NCI-H2196 treated with DMSO at 0.1 percent for 48 hours (cell line): ENCODE data around the gene SUGT1.

Source experiments
- DNase-seq: peaks from one replicate; lab custom pipeline; 2025; ENCODE audit not compliant: unreplicated experiment; lab: John Stamatoyannopoulos, UW

The SUGT1 gene

DNA sequence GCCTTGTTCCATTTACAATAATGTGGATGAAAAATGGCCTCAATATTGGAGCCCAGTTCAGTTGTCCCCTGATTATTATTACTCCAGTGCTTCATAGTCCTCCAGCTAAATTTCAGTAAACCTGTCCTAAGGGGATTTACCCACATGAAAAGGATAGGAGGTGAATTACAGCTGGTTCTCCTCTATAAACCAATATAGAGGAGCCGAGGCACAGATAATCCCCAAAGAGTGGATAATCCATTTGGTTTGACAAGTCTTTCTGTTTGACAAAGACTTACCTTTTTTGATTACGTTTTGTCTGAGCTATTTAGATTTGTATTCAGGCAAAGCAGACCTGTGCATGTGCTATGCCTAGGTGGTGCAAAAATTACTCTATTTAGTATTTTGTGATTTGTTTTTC, 84.3 kb downstream of the SUGT1 start:
- no peak for DNase-seq

DNA sequence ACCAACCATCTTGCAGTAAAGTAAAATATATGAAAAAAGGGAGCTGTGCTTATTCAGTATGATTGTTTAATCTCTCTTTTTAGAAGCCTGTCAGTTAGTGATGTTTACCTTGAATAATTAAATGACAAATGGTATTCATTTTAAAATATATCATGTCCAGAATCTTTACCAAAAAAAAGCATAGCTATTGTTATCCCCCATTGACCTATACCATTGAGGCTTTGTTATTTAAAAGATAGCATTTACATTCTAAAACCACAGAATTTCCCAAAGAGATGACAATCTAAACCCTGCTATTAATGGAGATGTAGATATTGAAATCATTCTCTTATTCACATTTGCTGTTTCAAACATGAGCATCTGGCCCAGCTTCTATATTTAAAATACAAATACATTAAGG, 84.8 kb downstream of the SUGT1 start:
- no peak for DNase-seq

DNA sequence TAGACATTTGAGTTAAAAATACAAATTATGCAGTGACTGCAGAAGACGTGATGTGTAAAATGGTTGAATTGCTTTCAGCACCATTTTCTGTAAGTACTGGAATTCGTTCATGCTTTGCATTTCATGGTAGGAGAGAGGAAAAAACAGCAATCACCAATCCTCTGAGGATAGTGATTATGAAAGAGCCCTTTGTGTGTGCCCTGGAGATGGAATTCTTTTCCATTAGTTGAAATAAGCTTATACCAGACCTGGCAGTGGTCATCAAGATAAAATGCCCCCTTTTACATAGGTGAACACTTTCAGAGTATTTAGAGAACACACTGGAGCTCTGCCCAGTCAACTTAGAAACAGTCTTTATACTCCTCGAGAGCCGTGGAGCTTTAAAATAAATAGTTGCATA, 85.3 kb downstream of the SUGT1 start:
- no peak for DNase-seq

DNA sequence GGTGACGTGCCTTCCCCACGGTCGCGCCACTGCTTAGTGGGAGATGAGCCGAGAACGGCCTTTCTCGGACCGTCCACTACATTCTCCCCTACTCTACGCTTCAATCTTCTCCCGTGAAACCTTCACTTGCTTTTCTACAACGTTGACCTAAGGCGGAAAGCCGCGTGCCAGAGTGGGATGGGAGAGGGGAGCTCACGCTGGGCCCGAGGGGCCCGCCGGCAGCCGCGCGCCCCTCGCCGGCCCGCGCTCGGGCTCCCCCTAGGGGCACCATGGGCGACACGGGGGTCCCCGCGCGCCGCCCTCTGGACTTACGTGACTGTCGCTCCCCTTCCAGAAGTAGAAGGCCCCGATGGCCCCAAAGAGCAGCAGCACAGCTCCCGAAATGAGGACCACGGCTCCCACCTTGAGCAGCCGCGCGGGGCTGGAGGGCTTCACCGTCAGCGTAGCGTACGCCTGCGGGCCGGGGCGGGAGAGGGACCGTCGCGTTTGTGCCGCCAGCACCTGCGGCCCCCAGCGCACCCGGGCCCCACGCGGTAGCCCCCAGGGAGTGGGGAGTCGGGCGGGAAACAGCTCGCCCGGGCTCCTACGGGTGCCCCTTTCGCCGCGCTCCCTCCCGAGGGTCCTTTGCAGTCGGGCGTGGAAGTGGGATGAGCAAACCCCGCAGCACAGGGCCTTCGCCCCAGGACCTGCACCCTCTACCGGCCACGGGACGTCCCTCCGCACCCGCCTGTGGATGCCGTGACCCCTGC, 86.3 kb downstream of the SUGT1 start:
- DNase-seq: no peak

DNA sequence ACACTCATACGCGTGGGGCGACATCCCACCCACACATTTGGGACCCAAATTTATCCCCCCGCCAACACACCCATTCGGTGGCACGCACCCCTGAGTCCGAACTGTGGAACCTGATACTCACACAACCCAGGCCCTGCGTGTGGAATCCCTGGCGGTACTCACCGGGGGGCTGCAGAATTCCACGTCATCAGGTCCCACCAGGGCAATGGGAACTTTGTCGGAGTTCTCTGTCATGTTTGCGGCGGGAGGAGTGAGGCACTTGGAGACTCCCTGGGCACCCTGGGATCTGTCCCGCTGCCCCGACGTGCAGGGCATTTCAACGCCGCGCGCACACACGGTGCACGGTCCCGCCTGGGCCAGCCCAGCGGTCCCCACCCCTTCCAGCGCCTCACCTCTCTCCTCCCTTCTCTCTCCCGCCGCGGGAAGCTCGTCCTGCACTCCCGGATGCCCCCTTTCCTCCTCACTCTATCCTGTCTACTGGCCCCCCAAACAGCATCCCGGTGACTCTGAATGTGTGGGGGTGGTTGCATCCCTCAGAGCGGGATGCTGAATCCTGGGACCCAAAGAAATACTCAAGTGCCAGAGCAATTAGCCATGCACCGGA, 86.9 kb downstream of the SUGT1 start, which contains the start of gene CNMD:
Gene CNMD, minus strand, starts transcription at position 353 of the 604 bp plus-strand sequence. Its CDS starts 119 bp downstream, at position 234.
- DNase-seq: no peak

DNA sequence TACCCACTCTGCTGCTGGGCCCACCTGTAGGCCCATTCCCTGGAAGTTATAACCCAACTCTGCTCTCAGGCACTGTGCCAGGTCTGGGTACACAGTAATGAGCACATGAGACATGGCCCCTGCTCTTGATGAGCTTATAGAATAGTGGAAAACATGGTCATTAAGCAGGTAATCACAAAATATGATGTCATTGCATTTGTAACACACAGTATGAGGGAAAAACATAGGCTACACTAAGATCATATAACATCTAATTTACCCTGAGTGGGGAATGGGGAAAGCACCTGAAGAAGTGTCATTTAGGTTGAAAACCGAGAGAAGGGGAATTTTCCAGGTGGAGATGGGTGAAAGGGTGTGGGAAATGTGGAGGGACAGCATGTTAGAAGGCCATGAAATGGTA, 90.9 kb downstream of the SUGT1 start:
- DNase-seq: no peak

DNA sequence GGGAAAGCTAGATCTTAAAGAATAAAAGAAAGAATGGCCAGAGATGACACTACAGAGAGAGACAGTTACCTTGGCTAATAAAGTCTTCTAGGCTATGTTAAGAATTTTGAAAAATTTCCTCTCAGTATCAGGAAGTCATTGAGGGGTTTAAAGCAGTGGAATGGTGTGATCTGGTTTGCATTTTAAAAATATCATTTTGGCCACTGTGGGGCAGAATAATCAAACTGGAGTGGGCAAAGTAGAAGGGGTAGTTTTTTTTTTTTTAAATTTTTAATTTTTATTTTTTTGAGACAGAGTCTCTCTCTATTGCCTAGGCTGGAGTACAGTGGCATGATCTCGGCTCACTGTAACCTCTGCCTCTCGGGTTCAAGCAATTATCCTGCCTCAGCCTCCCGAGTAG, 91.4 kb downstream of the SUGT1 start:
- no peak for DNase-seq

DNA sequence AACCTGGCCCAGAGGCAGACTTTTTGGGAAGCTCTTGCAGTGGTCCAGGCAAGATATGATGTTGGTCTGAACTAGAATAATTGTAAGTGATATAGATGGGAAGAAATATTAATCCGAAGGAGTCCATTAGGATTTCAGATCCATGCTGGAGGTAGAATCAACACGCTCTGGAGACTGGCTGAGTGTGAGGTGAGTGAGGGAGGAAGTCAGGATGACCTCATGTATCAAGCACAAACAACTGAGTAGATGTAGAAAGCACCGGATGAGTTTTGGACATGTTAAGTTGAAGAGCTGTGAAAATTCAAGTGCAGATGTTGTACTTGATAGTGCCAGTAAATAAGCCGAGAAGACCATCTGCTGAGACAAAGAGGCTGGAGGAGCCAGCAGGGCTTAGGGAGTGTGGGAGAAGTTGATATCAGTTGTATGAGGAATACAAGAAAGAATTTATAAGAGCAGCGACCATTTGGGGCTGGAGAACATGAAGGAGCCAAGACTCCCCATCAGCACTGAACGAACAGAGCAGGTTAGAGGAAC, 92.3 kb downstream of the SUGT1 start:
- no peak for DNase-seq

DNA sequence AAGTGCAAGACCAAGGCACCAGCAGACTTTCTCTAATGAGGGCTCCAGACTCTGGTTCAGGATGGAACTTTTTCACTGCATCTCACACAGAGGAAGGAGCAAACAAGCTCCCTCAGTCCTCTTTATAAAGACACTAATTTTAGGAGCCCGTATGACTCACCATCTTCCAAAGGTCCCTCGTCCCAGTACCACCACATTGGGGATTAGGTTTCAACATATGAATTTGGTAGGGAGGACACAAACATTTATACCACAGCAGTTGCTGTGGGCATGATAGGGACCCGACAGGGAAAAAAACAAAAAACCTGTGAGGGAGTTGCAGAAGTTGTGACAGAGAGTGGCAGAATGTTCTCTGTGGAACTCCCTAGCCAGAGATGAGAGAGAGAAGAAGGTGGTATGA, 93.5 kb downstream of the SUGT1 start:
- DNase-seq: no peak

DNA sequence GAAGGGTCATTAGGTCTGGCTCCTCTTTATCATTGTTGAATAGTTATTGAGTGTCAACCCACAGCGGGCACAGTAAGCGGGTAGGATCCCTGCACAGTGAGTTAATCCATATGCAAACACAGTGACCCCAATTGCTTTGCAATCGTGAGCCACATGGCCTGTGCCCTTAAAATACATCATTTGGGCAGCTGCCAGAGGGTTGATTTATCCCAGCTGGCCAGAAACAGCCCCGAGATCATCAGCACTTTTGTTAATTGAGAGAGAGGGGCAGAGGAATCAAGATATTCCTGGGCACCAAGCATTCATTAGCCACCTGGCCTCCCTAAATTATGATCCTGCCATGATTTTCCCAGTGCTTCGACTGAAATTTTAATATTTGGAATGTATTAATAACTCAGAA, 96.8 kb downstream of the SUGT1 start:
- DNase-seq: no peak
